Sigmoid colon (tissue), 3 donors: ENCODE data around the gene LMAN2.

ENCODE experiments used
- CTCF ChIP-seq, 4 experiments: fragments of 450-650 bp in 3 of 4; fragments of 200-600 bp in 1 of 4; IDR thresholded peaks; one replicate each; pipeline ENCODE4 v1.5.1; 2016 to 2019; ENCODE audit warnings: antibody characterized with exemption in 4 of 4, mild to moderate bottlenecking in 3 of 4, moderate library complexity in 2 of 4
- POLR2A ChIP-seq, 2 donors: fragments of 450-650 bp; IDR thresholded peaks; one replicate each; pipeline ENCODE4 v1.6.1; 2016; ENCODE audit warnings: antibody characterized with exemption in 2 of 2, mild to moderate bottlenecking in 2 of 2, moderate library complexity in 2 of 2

- TF ChIP-seq POLR2A (IDR thresholded peaks at IDR 0.05) (no peak), CTCF (IDR thresholded peaks at IDR 0.05) (no peak)
These were observed 38.0 kb upstream of the LMAN2 start for GRCh38 chr5:177389241-177390169.
